WERI-Rb-1 (cell line): ENCODE measurements around the gene SNAPIN.

Experiments used
- DNase-seq: peaks from one replicate; pipeline ENCODE4 v3.0.0-alpha.2; 2020
- H3K27ac ChIP-seq: fragments of 250-450 bp; sonication (Bioruptor Pico); 2 replicates; pipeline ENCODE4 v1.5.1; 2020; ENCODE audit warnings: mild to moderate bottlenecking, moderate library complexity
- H3K27me3 ChIP-seq: fragments of 250-450 bp; sonication (Bioruptor Pico); 2 replicates; pipeline ENCODE4 v1.5.1; 2021; ENCODE audit warnings: mild to moderate bottlenecking, low read depth, moderate library complexity; ENCODE audit not compliant: insufficient read depth, severe bottlenecking
- H3K36me3 ChIP-seq: fragments of 250-450 bp; sonication (Bioruptor Pico); 2 replicates; pipeline ENCODE4 v1.5.1; 2020; ENCODE audit warnings: mild to moderate bottlenecking, moderate library complexity
- H3K4me3 ChIP-seq: 2 replicates; pipeline ENCODE4 v1.5.1; 2011; ENCODE audit warnings: low read depth, mild to moderate bottlenecking, control low read depth, low read length
- H3K9me3 ChIP-seq: fragments of 250-450 bp; sonication (Bioruptor Pico); 2 replicates; pipeline ENCODE4 v1.5.1; 2021; ENCODE audit warnings: mild to moderate bottlenecking, moderate library complexity; ENCODE audit not compliant: severe bottlenecking
- CTCF ChIP-seq: IDR thresholded peaks from 2 replicates; pipeline ENCODE4 v1.5.1; 2011; ENCODE audit warnings: low read depth, mild to moderate bottlenecking, control low read depth, inconsistent platforms, low read length

Gene SNAPIN

GRCh38 chr1:153684892-153685291 is 26.4 kb downstream of the SNAPIN start:
- no peak overlapping the region for H3K4me3 ChIP-seq
- H3K27me3 ChIP-seq: peaks cover 22% of the 10 kb centered on the region
- no peaks in the 10 kb centered on the region for H3K9me3 ChIP-seq
- no peaks in the 10 kb centered on the region for H3K36me3 ChIP-seq
- H3K27ac ChIP-seq: no peak overlapping the region
- no peak for DNase-seq
- TF ChIP-seq CTCF: no peak

- Histone ChIP-seq H3K27me3 (peaks cover 14% of the 10 kb centered on the region), H3K9me3 (no peaks in the 10 kb centered on the region), H3K4me3 (no peak overlapping the region), H3K27ac (no peak overlapping the region), H3K36me3 (no peaks in the 10 kb centered on the region)
- TF ChIP-seq CTCF: no peak
- DNase-seq: no peak
Observed at GRCh38 chr1:153685544-153686340, 27.2 kb downstream of the SNAPIN start.

GRCh38 chr1:153687346-153688125 is 29.0 kb downstream of the SNAPIN start:
- H3K4me3 ChIP-seq: no peak overlapping the region
- no peaks in the 10 kb centered on the region for H3K36me3 ChIP-seq
- no peaks in the 10 kb centered on the region for H3K9me3 ChIP-seq
- no peak for TF ChIP-seq CTCF
- H3K27me3 ChIP-seq: peaks cover 2% of the 10 kb centered on the region
- no peak for DNase-seq
- H3K27ac ChIP-seq: no peak overlapping the region

GRCh38 chr1:153688276-153688675 is 29.8 kb downstream of the SNAPIN start:
- H3K27ac ChIP-seq: no peak overlapping the region
- H3K4me3 ChIP-seq: no peak overlapping the region
- no peak for DNase-seq
- H3K9me3 ChIP-seq: no peaks in the 10 kb centered on the region
- H3K27me3 ChIP-seq: no peaks in the 10 kb centered on the region
- no peak for TF ChIP-seq CTCF
- H3K36me3 ChIP-seq: no peaks in the 10 kb centered on the region

GRCh38 chr1:153688736-153689328 is 30.3 kb downstream of the SNAPIN start:
- Histone ChIP-seq H3K9me3 (no peaks in the 10 kb centered on the region), H3K27me3 (no peaks in the 10 kb centered on the region), H3K36me3 (no peaks in the 10 kb centered on the region), H3K27ac (no peak overlapping the region), H3K4me3 (no peak overlapping the region)
- TF ChIP-seq CTCF: no peak
- DNase-seq: no peak
